Raji (cell line): ENCODE results near the gene YPEL5.

ENCODE experiments used
- POLR2A ChIP-seq: IDR thresholded peaks from 2 replicates; pipeline ENCODE4 v1.6.1; 2011; ENCODE audit warnings: low read depth, low read length, control low read depth; ENCODE audit not compliant: insufficient read depth

Gene YPEL5

GRCh38 chr2:30146337-30147195 is at the start of gene YPEL5:
TSS of gene YPEL5 (plus strand) at chr2:30147007. CDS start at chr2:30156652, 9,645 bp downstream.
- TF ChIP-seq POLR2A = peak; percentile 52

- no peak for TF ChIP-seq POLR2A
These were observed 48.4 kb upstream of the YPEL5 start for GRCh38 chr2:30098266-30099005.

- no peak for TF ChIP-seq POLR2A
These were observed 42.5 kb upstream of the YPEL5 start for GRCh38 chr2:30104307-30104706.

GRCh38 chr2:30105556-30105955 is 41.3 kb upstream of the YPEL5 start:
- no peak for TF ChIP-seq POLR2A

DNA sequence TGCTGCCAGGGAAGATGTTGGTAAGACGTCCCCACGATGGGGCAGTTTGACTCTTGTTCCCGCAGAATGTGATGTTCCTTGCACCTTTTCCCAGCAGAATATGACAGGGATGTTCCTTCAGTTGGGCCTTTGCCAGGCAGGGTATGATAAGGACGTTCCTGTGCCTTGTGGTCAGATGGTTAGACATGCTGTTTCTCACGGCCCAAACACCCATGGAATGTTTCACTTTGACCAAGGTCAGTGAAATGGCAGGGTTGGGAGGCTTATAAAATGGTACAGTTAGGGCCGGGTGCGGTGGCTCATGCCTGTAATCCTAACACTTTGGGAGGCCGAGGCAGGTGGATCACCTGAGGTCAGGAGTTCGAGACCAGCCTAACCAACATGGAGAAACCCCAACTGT is 40.3 kb upstream of the YPEL5 start:
- no peak for TF ChIP-seq POLR2A

- TF ChIP-seq POLR2A = no peak
These were observed 38.6 kb upstream of the YPEL5 start for GRCh38 chr2:30108192-30108591.

DNA sequence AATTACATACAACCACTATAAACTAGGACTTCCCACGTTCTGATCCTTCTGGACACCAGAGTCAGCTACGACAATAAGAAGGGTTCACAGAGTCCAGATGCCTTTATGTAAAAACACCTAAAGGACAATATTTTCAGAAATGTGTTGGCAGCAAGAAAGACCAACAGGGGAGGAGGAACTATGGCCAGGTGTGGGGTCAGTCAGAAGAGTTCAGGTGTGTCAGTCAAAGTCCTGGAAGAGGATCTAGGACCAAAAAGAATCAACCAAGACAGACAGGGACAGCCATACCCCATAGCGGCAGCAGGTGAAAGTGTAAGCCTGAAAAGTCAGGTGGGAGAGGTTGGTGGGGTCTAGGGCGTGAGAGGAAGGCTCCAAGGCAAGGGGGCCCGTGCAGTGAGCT is 38.0 kb upstream of the YPEL5 start:
- no peak for TF ChIP-seq POLR2A

DNA sequence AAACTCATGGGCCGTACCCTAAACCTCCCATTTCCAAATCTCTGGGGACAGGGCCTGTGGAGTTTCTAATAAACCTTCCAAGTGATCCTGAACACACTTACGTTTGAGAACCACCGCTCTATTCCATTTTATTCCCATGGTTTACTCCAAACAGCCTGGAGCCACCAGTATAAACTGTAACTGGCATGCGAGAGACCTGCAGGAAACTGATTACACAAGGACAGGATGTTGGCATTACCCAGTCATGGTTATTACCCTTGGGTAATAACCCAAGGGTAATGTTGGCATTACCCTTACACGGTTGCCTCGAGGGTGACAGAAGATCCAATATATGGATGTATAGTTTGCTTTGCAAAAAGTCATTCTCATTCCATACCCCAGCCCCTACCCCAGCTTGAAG is 37.0 kb upstream of the YPEL5 start:
- TF ChIP-seq POLR2A = no peak

GRCh38 chr2:30110773-30111172 is 36.0 kb upstream of the YPEL5 start:
- TF ChIP-seq POLR2A = no peak

- no peak for TF ChIP-seq POLR2A
These were observed 34.2 kb upstream of the YPEL5 start for GRCh38 chr2:30112561-30112960.

DNA sequence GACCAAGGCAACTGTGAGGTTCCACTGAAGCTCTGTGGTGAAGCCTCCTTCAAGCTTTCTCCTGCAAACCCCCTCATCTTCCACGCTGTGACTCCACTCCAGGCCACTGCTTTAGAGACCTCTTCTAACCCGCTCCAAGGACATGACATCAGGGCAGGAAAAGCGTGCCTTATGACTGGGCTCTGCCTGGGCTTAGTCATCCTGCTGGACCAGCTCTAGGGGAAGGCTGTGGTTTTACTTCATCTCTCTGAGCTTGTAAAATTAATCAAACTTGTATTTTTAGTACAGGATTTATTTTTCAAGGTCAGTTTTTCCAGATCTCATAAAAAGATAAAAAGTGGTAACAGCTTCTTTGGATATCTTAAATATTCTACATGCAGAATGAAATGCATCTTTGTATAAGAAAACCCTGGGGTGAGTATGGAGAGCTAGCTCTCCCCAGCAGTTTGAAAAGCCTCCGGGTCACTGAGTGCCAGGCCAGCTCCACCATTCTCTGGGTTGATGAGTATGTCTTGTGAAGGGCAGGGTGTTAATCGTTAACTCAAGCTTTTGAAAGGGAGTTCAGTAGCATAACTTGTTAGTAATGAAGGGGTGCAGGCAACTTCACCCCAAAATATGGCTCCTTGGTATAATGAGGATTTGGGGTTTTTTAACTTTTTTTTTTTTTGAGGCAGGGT is 33.1 kb upstream of the YPEL5 start:
- TF ChIP-seq POLR2A = no peak

DNA sequence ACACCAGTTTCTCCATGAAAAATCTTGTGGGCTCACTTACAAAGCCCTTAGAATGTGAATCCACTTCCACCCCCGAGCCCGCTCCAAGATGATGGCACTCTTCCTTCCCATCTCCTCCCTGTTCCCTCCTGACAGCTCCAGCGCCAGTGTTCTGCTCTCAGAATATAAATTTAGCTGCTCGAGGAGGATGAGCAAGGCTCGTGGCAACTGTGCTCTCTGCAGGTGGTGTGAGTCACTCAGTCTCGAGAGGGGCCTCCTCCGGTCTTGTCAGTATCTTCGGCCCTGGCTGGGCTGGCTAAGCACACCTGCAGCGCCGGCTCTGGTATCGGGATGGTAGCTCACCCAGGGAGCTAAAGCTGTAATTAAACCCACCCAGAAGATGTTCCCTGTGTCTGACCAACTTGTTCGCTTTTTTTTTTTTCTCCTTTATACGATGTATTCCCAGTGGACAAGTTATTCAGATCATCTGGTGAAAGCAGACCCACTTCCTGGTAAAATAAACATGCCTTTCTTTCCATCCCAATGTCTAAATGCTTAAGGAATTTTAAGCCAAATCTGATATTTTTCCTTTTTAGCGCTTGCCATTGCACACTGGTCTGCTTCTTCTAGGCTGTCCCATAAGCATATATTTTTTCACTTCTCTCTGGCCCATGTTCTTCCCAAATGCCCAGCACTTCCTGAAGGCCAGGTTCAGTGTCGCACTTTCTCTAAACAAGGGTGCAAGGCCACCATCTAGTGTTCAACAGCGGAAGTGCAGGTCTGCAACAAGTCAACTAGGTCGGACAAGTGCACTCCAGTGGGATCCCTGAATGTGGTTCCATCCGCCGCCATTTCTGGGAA is 31.4 kb upstream of the YPEL5 start:
- TF ChIP-seq POLR2A = no peak

DNA sequence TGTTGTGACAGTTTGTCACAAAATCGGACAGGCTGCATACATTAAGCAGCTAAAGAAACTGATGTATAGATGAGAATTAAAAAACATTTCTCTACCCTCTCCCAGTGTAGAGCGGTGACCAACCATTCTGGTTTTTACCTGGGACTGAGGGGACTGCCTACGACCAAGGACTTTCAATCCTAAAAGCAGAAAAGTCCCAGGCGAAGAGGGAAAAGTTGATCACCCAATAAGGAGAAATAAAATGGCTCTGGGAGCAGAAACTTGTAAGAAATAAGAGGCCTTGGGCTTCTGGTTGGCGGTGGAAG is 30.9 kb upstream of the YPEL5 start:
- no peak for TF ChIP-seq POLR2A

DNA sequence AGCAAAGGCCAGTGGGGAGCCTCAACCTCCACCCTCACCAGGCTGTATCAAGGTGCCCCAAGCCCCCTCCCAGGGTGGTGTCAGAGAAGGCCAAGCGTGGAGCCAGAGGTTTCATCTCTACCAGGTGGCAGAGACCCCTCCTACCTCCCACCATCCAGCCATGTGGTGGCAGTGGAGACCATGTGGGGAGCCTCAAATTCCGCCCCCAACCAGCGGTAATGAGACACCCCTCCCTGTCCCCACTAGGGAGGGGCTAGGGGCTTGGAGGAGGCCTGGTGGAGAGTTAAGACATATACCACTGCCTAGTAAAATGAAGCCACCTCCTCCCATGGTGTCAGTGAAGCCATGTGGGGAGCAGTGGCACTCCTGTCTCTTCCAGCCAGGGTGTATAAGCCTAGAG is 24.4 kb upstream of the YPEL5 start:
- TF ChIP-seq POLR2A = no peak
